Left lung (tissue), 10 donors: ENCODE results near the gene RPS28. TPM values are rescaled to one million over a fixed set of nuclear protein-coding genes. Genes with fewer than 3 reads are reported as not detected.
A peak's percentile ranks its signal among the peaks of the same experiment; 100 is the strongest.

ENCODE experiments used
- ATAC-seq: fragments of 200-7000 bp; cut with Tn5 transposase; one replicate; pipeline ENCODE4 v1.9.1; 2020; ENCODE audit warnings: moderate library complexity
- DNase-seq, 4 donors: peaks; one replicate each; pipeline ENCODE4 v3.0.0-alpha.2; 2013 to 2020
- H3K27ac ChIP-seq, 2 donors: fragments of 200-600 bp; sonication (generic) in 1 of 2; one replicate each; pipeline versions ENCODE4 v1.5.0 to v1.8.0; 2020 to 2021
- H3K27me3 ChIP-seq, 2 donors: fragments of 200-600 bp; sonication (generic) in 1 of 2; one replicate each; pipeline versions ENCODE4 v1.5.0 to v1.8.0; 2020 to 2021
- H3K36me3 ChIP-seq, 2 donors: fragments of 200-600 bp; sonication (generic) in 1 of 2; one replicate each; pipeline versions ENCODE4 v1.5.0 to v1.8.0; 2020 to 2021
- H3K4me1 ChIP-seq, 2 donors: fragments of 200-600 bp; one replicate each; pipeline ENCODE4 v1.8.0; 2021
- H3K4me3 ChIP-seq, 2 donors: fragments of 200-600 bp; sonication (generic) in 1 of 2; one replicate each; pipeline versions ENCODE4 v1.5.0 to v1.8.0; 2020 to 2021; ENCODE audit warnings: mild to moderate bottlenecking in 1 of 2
- H3K9me3 ChIP-seq, 2 donors: fragments of 200-600 bp; sonication (generic) in 1 of 2; one replicate each; pipeline versions ENCODE4 v1.5.0 to v1.8.0; 2020 to 2021
- CTCF ChIP-seq, 2 donors: fragments of 200-600 bp; sonication (generic) in 1 of 2; IDR thresholded peaks; one replicate each; pipeline versions ENCODE4 v1.5.0 to v1.8.0; 2021; ENCODE audit warnings: antibody characterized with exemption in 2 of 2
- intact Hi-C, 2 donors: fragments of 100-400 bp; cut with DNase I; formaldehyde crosslinking; loops; one replicate each; pipeline versions ENCODE4 v1.11.2 to v1.14.2; 2022
- polyA plus RNA-seq, 6 donors: library from polyadenylated mRNA; unstranded; fragments of 120-200 nt; gene quantifications; one replicate each; pipeline ENCODE4 v1.2.1, GENCODE V29; 2013; ENCODE audit not compliant: insufficient read length in 6 of 6
- total RNA-seq, 2 donors: library from RNA; stranded (reverse); fragmentation: NEBNext Ultra II Directional; extraction: Animal tissue kit (Norgen Biotek cat#: 25700); gene quantifications; one replicate each; pipeline ENCODE4 v1.2.1, GENCODE V29; 2021
- donor health status: DM: no; HTN: yes; CAD: no.
- donor health status: DM: no; HTN: no; CAD: no.

The RPS28 gene
- total and polyA plus RNA-seq, 8 donors = 565 to 1,630 (median 655) TPM

GRCh38 chr19:8307400-8307964, 13.8 kb upstream of the RPS28 start:
- ATAC-seq (peak; percentile 6), DNase-seq (peak in 2 of 4 donors; percentile 24 to 60)
- Histone ChIP-seq H3K36me3 (peaks cover 0 to 43% of the 10 kb centered on the region in 2 donors), H3K27ac (peak overlapping the region in 1 of 2 donors; percentile 74), H3K4me3 (peak overlapping the region; percentile 46 to 53), H3K27me3 (peaks cover 0 to 5% of the 10 kb centered on the region in 2 donors), H3K9me3 (no peaks in the 10 kb centered on the region), H3K4me1 (peaks cover 13 to 56% of the 10 kb centered on the region in 2 donors)
- intact Hi-C loops = no loop called here
- TF ChIP-seq CTCF (IDR thresholded peaks at IDR 0.05) = no peak

GRCh38 chr19:8307965-8308866, 13.1 kb upstream of the RPS28 start, which contains the start of gene CD320:
CD320 (minus strand) TSS chr19:8308358; CDS start chr19:8308290, 68 bp downstream.
- no peaks in the 10 kb centered on the region for H3K9me3 ChIP-seq
- H3K4me1 ChIP-seq = peaks cover 13 to 56% of the 10 kb centered on the region in 2 donors
- DNase-seq (peak; percentile 89 to 97 (median 92)), ATAC-seq (peak; percentile 98)
- H3K36me3 ChIP-seq = peaks cover 0 to 46% of the 10 kb centered on the region in 2 donors
- H3K4me3 ChIP-seq = peak within 1 kb of the TSS; percentile 46 to 53
- H3K27me3 ChIP-seq = peaks cover 0 to 5% of the 10 kb centered on the region in 2 donors
- no peak for TF ChIP-seq CTCF (IDR thresholded peaks at IDR 0.05)
- H3K27ac ChIP-seq = peak within 1 kb of the TSS; percentile 13 to 74
- intact Hi-C loops = no loop called here

- Histone ChIP-seq H3K9me3 (no peaks in the 10 kb centered on the region), H3K4me1 (peaks cover 13 to 56% of the 10 kb centered on the region in 2 donors), H3K36me3 (peaks cover 0 to 46% of the 10 kb centered on the region in 2 donors), H3K4me3 (peak overlapping the region; percentile 46 to 53), H3K27me3 (peaks cover 0 to 5% of the 10 kb centered on the region in 2 donors), H3K27ac (peak overlapping the region; percentile 13 to 74)
- ATAC-seq (no peak), DNase-seq (peak in 2 of 4 donors; percentile 27 to 51)
- intact Hi-C loops = no loop called here
- no peak for TF ChIP-seq CTCF (IDR thresholded peaks at IDR 0.05)
Measured at GRCh38 chr19:8308891-8309291, 12.4 kb upstream of the RPS28 start.

GRCh38 chr19:8310342-8311055, 10.8 kb upstream of the RPS28 start:
- Histone ChIP-seq H3K9me3 (no peaks in the 10 kb centered on the region), H3K27me3 (peaks cover 0 to 5% of the 10 kb centered on the region in 2 donors), H3K4me1 (peaks cover 13 to 61% of the 10 kb centered on the region in 2 donors), H3K36me3 (peaks cover 0 to 62% of the 10 kb centered on the region in 2 donors), H3K27ac (peak overlapping the region in 1 of 2 donors; percentile 45), H3K4me3 (no peak overlapping the region)
- no peak for ATAC-seq
- intact Hi-C loops = no loop called here
- no peak for TF ChIP-seq CTCF (IDR thresholded peaks at IDR 0.05)
- peak in 2 of 4 donors; percentile 18 to 24 for DNase-seq
